Stimulated activated CD4-positive, alpha-beta T cell treated with anti-CD3 and anti-CD28 coated beads, Interleukin-2, amount 100 ng/mL, for 24 hours (primary cell): ENCODE data around the gene LYPD3.
"Not testable (repeated sequence)": the region's sequence is repeated elsewhere in the genome, so short reads cannot be mapped to it uniquely, and the experiment has no call there.

Source experiments
- DNase-seq, 2 donors: peaks; one replicate each; pipeline ENCODE4 v3.0.0-alpha.2; 2020

The LYPD3 gene

GRCh38 chr19:43460362-43461016 lies 4.9 kb downstream of the LYPD3 start:
- no peak for DNase-seq

DNA sequence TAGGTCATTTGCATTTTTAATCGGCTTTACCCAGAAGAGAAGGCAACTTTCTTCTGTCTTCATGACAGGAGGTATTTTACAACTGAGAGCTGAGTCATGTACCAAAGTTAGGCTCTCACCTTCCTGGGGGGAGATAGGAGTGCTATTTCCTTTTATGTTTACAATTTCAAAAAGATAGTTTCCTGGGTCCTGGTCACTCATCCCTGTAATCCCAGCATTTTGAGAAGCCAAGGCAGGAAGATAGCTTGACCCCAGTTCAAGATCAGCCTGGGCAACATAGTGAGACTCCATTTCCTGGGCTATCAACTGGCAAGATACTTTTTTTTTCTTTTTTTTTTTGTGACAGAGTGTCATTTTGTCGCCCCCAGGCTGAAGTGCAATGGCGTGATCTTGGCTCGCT lies 7.6 kb downstream of the LYPD3 start:
- DNase-seq, result no peak

DNA sequence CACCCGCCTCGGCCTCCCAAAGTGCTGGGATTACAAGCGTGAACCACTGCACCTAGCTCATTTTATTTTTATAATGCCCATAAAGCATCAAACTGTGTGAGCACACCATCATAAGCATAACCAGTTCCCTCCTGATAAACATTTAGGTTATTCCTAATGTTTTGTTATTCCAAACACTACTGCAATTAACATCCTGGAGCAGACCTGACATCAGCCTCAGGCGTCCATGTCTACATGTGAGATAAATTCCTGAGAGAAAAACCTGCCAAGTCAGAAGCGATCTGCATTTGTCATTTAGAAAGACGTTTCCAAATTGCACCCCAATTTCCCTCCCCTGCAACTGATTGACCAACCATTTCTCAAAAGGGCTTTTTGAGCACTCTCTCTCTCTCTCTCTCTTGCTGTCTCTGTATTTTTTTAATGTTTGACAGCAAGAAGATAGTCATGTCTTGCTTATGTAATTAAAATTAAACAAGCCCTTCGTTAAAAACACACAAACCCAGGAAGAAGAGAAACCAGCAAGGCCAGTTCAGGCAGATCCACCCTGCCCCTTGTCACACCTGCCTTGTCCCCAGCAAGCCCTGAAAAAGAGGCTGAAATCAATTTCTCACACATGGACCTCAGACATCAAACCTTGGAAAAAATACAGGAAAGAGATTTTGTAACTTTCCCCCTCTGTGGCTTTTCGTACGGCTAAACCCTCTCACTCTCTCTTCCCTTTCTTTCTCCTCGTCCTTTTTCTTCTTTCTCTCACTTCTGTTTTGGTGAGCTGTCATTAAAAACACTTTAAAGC lies 9.9 kb downstream of the LYPD3 start:
- DNase-seq, result no peak

DNA sequence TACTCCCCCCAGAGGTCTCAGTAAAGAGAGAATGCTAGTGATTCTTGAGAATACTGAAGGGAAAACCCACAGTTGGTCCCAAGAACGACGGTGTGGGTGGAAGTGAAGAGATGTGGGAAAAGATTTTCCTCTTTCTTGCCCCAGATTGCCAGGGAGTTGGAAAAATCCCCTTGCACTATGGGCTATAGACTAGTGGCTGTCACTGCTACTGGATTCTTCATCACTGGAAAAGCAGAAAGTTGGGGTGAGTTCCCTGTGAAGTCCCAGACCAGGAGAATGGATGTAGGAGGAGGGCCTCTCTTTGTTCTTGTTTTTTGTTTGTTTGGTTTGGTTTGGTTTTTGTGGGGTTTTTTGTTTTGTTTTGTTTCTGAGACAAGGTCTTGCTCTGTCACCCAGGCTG lies 11.4 kb downstream of the LYPD3 start:
- DNase-seq, result no peak

DNA sequence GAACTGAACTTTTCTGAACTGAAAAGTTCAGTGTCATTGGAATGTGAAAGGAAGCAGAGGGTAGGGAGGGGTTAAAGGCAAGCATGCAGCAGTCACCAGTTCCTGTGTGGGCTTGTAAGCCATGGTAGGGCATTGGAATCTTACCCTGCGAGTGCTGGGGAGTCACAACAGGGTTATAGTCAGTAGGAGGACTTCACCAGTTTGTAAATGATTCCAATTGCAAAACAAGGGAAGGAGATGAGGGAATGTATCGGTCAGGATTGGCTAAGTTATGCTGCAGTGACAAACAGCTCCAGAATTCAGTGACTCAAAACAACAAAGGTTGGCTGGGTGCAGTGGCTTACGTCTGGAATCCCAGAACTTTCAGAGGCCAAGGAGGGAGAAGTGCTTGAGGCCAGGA lies 12.8 kb downstream of the LYPD3 start:
- no peak for DNase-seq

DNA sequence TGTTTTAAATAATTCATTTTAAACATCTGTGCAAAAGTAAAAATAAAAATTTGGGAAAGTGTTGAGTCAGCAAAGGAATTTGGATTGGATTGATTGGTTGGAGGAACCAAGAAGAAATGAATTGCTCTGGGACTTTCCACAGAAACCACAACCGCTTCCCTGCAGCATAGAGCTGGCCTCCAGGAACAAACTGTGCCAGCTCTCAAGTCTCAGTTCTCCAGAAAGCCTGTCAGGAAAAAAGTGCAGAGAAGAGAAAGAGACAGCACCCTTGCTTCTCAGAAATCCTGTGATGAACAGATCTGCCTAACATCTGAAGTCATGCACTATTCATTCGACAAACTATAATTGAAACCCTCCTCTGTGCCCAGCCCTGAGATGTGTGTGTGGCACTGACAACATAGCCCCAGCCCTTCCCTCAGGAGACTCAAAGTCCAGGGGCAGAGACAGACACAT lies 14.8 kb downstream of the LYPD3 start:
- DNase-seq, result no peak

- no peak for DNase-seq
Observed at GRCh38 chr19:43447655-43448054, 17.8 kb downstream of the LYPD3 start.

DNA sequence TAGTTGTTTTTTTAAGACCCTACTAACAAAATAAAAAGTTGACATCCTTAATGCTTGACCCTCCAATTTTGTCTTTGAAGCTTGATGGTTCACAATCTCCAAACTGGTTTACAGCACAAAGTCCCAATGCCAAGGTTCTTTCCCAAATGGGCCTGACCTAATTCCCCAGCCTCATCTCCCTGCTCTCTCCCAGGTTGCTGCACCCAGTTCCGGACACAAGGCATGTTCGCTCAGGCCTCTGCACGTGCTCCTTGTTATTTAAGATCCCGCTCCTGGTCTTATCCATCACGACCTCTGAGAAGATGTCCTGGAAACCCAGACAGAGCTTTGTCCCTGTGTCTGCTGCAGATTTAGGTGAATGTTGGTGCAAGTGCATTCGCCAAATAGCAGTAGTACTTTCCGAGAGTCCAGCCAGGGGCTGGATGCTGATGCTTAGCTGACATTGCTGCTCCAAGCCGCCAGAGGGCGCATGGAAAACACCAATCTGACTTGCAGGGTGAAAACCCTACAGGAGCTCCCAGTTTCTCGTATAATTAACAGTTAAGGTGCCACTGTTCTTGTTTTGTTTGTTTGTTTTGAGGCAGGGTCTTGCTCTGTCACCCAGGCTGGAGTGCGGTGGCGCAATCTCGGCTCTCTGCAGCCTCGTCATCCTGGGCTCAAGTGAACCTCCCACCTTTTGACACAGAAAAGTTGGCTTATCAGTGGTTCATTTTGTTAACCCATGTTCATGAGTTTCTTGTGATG lies 18.5 kb downstream of the LYPD3 start:
- peak; percentile 82 to 83 for DNase-seq

- DNase-seq, result no peak
Observed at GRCh38 chr19:43445426-43445825, 20.0 kb downstream of the LYPD3 start.

DNA sequence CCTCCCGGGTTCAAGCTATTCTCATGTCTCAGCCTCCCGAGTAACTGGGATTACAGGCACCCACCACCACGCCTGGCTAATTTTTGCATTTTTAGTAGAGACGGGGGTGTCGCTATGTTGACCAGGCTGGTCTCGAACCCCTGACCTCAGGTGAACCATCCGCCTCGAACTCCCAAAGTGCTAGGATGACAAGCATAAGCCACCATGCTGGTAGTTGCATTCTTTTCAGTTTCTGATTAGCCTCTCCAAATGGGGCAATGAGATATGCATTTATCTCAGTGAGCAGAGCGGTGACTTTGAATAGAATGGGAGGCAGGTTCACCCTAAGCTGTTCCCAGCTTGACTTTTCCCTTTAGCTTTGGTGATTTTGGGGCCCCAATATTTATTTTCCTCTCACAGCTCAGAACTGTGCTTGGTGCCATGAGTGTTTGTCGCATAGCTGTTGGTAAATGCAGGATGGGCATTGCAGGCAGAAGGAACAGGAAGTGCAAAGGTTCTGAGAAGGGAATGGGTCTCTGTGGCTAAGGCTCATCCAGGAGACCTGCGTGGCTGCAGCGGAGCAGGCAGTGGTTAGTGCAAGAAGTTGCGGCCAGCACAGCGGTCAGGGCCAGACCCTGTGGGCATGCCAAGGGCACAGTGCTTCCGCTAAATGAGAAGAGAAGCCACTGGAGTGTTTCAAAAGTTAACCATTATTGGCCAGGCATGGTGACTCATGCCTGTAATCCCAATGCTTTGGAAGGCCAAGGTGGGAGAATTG lies 20.7 kb downstream of the LYPD3 start:
- DNase-seq, result no peak

DNA sequence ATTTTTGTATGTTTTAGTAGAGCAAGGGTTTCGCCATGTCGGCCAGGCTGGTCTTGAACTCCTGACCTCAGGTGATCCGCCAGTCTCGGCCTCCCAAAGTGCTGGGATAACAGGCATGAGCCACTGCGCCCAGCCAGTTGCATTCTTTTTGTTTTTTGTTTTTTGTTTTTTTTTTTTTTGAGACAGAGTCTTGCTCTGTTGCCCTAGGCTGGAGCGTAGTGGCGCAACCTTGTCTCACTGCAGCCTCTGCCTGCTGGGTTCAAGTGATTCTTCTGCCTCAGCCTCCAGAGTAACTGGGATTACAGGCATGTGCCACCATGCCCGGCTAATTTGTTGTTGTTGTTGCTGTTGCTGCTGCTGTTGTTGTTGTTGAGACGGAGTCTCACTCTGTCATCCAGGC lies 21.3 kb downstream of the LYPD3 start:
- not testable (repeated sequence) for DNase-seq

DNA sequence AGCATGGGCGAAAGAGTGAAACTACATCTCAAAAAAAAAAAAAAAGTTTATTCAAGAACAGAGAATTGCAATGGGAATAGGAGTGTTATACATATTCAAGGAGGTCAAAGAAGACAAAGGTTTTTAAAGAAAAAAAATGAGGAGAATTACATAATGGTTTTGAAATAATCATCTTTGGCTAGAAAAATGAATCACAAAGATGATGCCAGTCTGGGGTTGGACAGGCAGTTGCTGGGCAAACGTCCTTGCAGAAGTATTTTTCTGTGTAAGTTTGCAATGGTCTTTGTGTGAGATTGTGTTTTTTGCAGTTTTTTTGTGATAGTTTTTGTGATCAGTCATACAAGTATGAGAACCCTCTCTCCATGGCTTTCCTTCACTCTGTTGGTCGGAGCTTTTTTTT lies 23.7 kb downstream of the LYPD3 start:
- DNase-seq, result no peak

DNA sequence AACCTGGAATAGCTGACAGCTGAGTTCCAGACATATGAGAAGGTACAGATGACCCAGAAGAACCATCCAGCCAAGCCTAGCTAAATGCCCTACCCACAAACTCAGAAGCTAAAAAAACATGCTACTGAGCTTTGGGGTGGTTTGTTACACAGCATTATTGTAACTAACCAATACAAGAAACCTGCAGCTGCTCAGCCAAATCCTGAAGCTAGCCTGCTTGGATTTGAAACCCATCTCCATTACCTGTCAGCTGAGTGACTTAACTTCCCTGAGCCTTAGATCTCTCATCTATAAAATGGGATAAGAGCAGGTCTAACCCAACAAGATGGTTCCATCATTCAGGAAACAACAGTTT lies 25.7 kb downstream of the LYPD3 start:
- no peak for DNase-seq

GRCh38 chr19:43439032-43439708 lies 26.2 kb downstream of the LYPD3 start:
- DNase-seq, result peak in 1 of 2 donors; percentile 20

- peak in 1 of 2 donors; percentile 20 for DNase-seq
Observed at GRCh38 chr19:43438291-43439031, 26.9 kb downstream of the LYPD3 start.

DNA sequence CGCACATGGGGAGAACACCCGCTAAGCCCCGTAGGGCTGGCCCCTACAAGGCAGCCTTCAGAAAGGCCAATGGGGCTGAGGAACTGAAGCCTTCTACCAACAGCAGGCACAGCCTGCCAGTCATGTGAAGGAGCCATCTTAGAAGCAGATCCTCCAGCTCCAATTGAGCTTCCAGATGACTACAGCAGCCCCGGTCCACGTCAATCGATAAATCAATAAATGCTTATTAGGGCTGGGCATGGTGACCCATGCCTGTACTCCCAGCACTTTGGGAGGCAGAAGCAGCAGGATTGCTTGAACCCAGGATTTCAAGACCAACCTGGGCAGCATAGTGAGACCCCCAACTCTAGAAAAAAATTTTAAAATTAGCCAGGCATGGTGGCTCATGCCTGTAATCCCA lies 27.7 kb downstream of the LYPD3 start:
- no peak for DNase-seq

GRCh38 chr19:43437284-43437683 lies 28.1 kb downstream of the LYPD3 start:
- DNase-seq, result not testable (repeated sequence)

DNA sequence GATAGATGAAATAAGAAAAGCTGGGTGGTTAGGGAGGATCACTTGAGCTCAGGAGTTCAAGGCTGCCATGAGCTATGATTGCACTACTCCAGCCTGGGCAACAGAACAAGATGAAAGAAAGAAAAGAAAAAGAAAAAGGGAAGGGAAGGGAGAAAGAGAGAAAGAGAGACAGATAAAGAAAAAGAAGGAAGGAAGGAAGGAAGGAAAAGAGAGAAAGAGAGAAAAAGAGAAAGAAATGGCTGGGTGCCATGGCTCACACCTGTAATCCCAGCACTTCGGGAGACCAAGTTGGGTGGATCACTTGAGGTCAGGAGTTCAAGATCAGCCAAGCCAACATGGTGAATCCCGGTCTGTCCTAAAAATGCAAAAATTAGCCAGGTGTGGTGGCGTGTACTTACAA lies 29.6 kb downstream of the LYPD3 start:
- DNase-seq, result no peak

DNA sequence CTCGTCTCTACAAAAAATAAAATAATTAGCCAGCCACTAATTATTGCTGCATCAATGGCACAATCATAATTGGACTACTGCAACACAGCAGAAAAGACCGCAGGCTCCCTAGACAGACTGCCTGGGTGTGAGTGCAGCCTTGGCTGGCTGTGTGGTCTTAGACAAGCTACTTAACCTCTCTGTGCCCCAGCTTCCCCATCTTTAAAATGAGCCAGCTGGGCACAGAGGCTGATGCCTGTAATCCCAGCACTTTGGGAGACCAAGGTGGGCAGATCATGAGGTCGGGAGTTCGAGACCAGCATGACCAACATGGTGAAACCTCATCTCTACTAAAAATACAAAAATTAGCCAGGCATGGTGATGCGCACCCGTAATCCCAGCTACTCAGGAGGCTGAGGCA lies 31.7 kb downstream of the LYPD3 start:
- no peak for DNase-seq

GRCh38 chr19:43433358-43433673 lies 32.1 kb downstream of the LYPD3 start:
- no peak for DNase-seq

GRCh38 chr19:43430976-43431375 lies 34.4 kb downstream of the LYPD3 start:
- DNase-seq, result no peak

GRCh38 chr19:43430142-43430710 lies 35.2 kb downstream of the LYPD3 start:
- no peak for DNase-seq
